ENCODE data around the gene SMG5. TPM values are rescaled to one million over a fixed set of nuclear protein-coding genes. Genes with fewer than 3 reads are reported as not detected.

SMG5 gene
- total and polyA plus RNA-seq, 2 experiments from 2014 or later: 25.9 to 118 TPM

- H3K4me3 ChIP-seq: peak overlapping the region; percentile 64
- H3K27ac ChIP-seq (ENCODE audit: low read depth): no peak overlapping the region
- peaks cover 33% of the 10 kb centered on the region for H3K4me1 ChIP-seq (ENCODE audit: insufficient read depth)
- no peaks in the 10 kb centered on the region for H3K79me2 ChIP-seq (replicated peaks; ENCODE audit: insufficient read depth)
- no peaks in the 10 kb centered on the region for H3K9me2 ChIP-seq (ENCODE audit: insufficient read depth)
- H3K4me2 ChIP-seq: peak overlapping the region; percentile 91
- Mint-ChIP-seq H3K27me3 (ENCODE audit: insufficient read depth, low read depth, poor library complexity) (peaks cover 21% of the 10 kb centered on the region), H3K36me3 (ENCODE audit: low read depth) (peaks cover 15% of the 10 kb centered on the region), H3K9me3 (no peaks in the 10 kb centered on the region), H3K27ac (no peak overlapping the region), H3K4me1 (peaks cover 34% of the 10 kb centered on the region), H3K4me3 (peak overlapping the region; percentile 78)
- TF ChIP-seq POLR2AphosphoS5 (IDR thresholded peaks at IDR 0.05; ENCODE audit: low read depth) (peak; percentile 48), EZH2 (IDR thresholded peaks at IDR 0.05; ENCODE audit: low read depth, unreplicated experiment) (no peak), JUNB (IDR thresholded peaks at IDR 0.05; ENCODE audit: unreplicated experiment) (no peak)
- H4K20me1 ChIP-seq (replicated peaks; ENCODE audit: insufficient read depth): no peaks in the 10 kb centered on the region
- ATAC-seq (peak; percentile 43), DNase-seq (ENCODE audit: low spot score) (peak; percentile 75)
- H3K36me3 ChIP-seq (ENCODE audit: insufficient read depth): no peaks in the 10 kb centered on the region
- H3F3A ChIP-seq (replicated peaks; ENCODE audit: low read depth): peaks cover 15% of the 10 kb centered on the region
- H2AFZ ChIP-seq: peak overlapping the region; percentile 93
- H3K27me3 ChIP-seq (ENCODE audit: insufficient read depth): no peaks in the 10 kb centered on the region
These were observed 37.0 kb downstream of the SMG5 start for GRCh38 chr1:156245451-156246232.

GRCh38 chr1:156244712-156245111 lies 37.9 kb downstream of the SMG5 start:
- Mint-ChIP-seq H3K27ac (peak overlapping the region; percentile 74; the same call in 1 of the 2 replicates), H3K27me3 (ENCODE audit: insufficient read depth, low read depth, poor library complexity) (peaks cover 22% of the 10 kb centered on the region), H3K9me3 (no peaks in the 10 kb centered on the region), H3K36me3 (ENCODE audit: low read depth) (peaks cover 12% of the 10 kb centered on the region), H3K4me3 (peak overlapping the region; percentile 78), H3K4me1 (peaks cover 34% of the 10 kb centered on the region)
- Histone ChIP-seq H3K9me2 (ENCODE audit: insufficient read depth) (no peaks in the 10 kb centered on the region), H3F3A (replicated peaks; ENCODE audit: low read depth) (peaks cover 15% of the 10 kb centered on the region), H3K27me3 (ENCODE audit: insufficient read depth) (no peaks in the 10 kb centered on the region), H3K4me3 (peak overlapping the region; percentile 64; the same call in 1 of the 2 replicates), H3K79me2 (replicated peaks; ENCODE audit: insufficient read depth) (no peaks in the 10 kb centered on the region), H3K36me3 (ENCODE audit: insufficient read depth) (no peaks in the 10 kb centered on the region), H4K20me1 (replicated peaks; ENCODE audit: insufficient read depth) (no peaks in the 10 kb centered on the region), H3K27ac (ENCODE audit: low read depth) (no peak overlapping the region), H3K4me1 (ENCODE audit: insufficient read depth) (peaks cover 33% of the 10 kb centered on the region), H2AFZ (no peak overlapping the region), H3K4me2 (peak overlapping the region; percentile 91)
- DNase-seq (ENCODE audit: low spot score) (no peak), ATAC-seq (no peak)
- no peak for TF ChIP-seq ZNF114 (CRISPR knock-in tag; IDR thresholded peaks at IDR 0.05)
- no peak for TF ChIP-seq JUNB (IDR thresholded peaks at IDR 0.05; ENCODE audit: unreplicated experiment)
- no peak for TF ChIP-seq NANOG (IDR thresholded peaks at IDR 0.05; ENCODE audit: borderline replicate concordance)
- no peak for TF ChIP-seq REST (IDR thresholded peaks at IDR 0.05; ENCODE audit: unreplicated experiment)
- no peak for TF ChIP-seq ETS1 (IDR thresholded peaks at IDR 0.05)
- TF ChIP-seq, protein P1, sequence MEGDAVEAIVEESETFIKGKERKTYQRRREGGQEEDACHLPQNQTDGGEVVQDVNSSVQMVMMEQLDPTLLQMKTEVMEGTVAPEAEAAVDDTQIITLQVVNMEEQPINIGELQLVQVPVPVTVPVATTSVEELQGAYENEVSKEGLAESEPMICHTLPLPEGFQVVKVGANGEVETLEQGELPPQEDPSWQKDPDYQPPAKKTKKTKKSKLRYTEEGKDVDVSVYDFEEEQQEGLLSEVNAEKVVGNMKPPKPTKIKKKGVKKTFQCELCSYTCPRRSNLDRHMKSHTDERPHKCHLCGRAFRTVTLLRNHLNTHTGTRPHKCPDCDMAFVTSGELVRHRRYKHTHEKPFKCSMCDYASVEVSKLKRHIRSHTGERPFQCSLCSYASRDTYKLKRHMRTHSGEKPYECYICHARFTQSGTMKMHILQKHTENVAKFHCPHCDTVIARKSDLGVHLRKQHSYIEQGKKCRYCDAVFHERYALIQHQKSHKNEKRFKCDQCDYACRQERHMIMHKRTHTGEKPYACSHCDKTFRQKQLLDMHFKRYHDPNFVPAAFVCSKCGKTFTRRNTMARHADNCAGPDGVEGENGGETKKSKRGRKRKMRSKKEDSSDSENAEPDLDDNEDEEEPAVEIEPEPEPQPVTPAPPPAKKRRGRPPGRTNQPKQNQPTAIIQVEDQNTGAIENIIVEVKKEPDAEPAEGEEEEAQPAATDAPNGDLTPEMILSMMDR (conservative IDR thresholded peaks at IDR 0.05; ENCODE audit: low read depth in 2 of 2): no peak
- TF ChIP-seq CREB1 (CRISPR knock-in tag; IDR thresholded peaks at IDR 0.05; ENCODE audit: low read depth): no peak
- no peak for TF ChIP-seq EZH2 (IDR thresholded peaks at IDR 0.05; ENCODE audit: low read depth, unreplicated experiment)
- no peak for TF ChIP-seq ZNF331 (CRISPR knock-in tag; IDR thresholded peaks at IDR 0.05; ENCODE audit: low read depth)

Measured in GM23338 (cell line).